Glutamatergic neuron (in vitro differentiated cells): ENCODE measurements around the gene PAQR4. TPM values are rescaled to one million over a fixed set of nuclear protein-coding genes. Genes with fewer than 3 reads are reported as not detected.

Experiments
- DNase-seq: peaks from one replicate; pipeline ENCODE4 v3.0.0; 2022
- H3K27ac Mint-ChIP-seq: one replicate; pipeline ENCODE4 v1.8.0; 2020; ENCODE audit warnings: mild to moderate bottlenecking, mixed read lengths, inconsistent platforms; ENCODE audit not compliant: unreplicated experiment
- H3K27me3 Mint-ChIP-seq: one replicate; pipeline ENCODE4 v1.8.0; 2020; ENCODE audit warnings: mild to moderate bottlenecking, moderate library complexity, mixed read lengths, inconsistent platforms; ENCODE audit not compliant: unreplicated experiment
- H3K36me3 Mint-ChIP-seq: one replicate; pipeline ENCODE4 v1.8.0; 2020; ENCODE audit warnings: mild to moderate bottlenecking, mixed read lengths, inconsistent platforms; ENCODE audit not compliant: unreplicated experiment
- H3K4me1 Mint-ChIP-seq: one replicate; pipeline ENCODE4 v1.8.0; 2020; ENCODE audit warnings: mild to moderate bottlenecking, low read depth, mixed read lengths, inconsistent platforms; ENCODE audit not compliant: unreplicated experiment
- H3K4me3 Mint-ChIP-seq: one replicate; pipeline ENCODE4 v1.8.0; 2020; ENCODE audit warnings: mild to moderate bottlenecking, mixed read lengths, inconsistent platforms; ENCODE audit not compliant: unreplicated experiment
- H3K9me3 Mint-ChIP-seq: one replicate; pipeline ENCODE4 v1.8.0; 2020; ENCODE audit warnings: mild to moderate bottlenecking, moderate library complexity, mixed read lengths, inconsistent platforms; ENCODE audit not compliant: unreplicated experiment
- CTCF ChIP-seq: fragments of 200-600 bp; sonication (generic); IDR thresholded peaks from one replicate; pipeline ENCODE4 v1.5.0; 2021; ENCODE audit not compliant: partially characterized antibody, unreplicated experiment
- total RNA-seq: library from RNA; stranded (reverse); fragmentation: NEBNext Ultra II Directional; extraction: Animal tissue kit (Norgen Biotek cat#: 25700); gene quantifications from one replicate; pipeline ENCODE4 v1.2.1, GENCODE V29; 2021; ENCODE audit not compliant: unreplicated experiment

Gene PAQR4
- total RNA-seq, 1 donor from 2014 or later, result 69.1 TPM

DNA sequence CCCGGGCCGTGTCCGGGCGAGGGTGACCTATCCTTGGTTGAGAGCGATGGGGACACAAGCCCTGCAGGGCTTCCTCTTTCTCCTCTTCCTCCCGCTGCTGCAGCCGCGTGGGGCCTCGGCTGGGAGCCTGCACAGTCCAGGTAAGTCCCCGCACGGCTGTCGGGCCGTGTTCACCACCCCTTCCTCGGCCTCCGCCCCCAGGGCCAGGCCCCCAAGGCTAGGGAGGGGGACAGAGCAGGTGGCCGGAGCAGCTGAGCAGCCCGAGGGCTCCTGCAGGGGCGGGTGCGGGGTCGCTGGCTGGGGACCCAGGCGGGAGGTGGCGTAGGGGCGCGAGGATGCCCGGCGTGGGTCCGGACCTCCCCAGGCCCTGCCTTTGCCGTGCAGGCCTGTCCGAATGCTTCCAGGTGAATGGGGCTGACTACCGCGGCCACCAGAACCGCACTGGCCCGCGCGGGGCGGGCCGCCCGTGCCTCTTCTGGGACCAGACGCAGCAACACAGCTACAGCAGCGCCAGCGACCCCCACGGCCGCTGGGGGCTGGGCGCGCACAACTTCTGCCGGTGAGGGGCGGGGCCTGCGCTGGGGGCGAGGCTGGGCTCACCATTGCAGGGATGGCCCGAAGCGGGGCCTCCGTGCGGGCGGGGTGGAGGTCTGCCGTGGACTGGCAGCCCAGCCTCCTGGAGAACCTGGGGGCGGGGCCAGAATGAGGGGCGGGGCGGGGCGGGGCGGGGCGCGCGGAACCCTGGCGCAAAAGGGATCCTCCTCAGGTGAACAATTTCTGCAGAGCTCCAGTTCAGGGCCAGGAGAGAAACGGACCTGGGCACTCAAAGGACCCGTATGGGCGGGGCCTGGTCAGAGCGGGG lies 4.4 kb upstream of the PAQR4 start:
- DNase-seq, result peak; percentile 93
- Mint-ChIP-seq H3K36me3 (no peaks in the 10 kb centered on the region), H3K4me3 (peak overlapping the region; percentile 64), H3K9me3 (peaks cover 7% of the 10 kb centered on the region), H3K4me1 (peaks cover 5% of the 10 kb centered on the region), H3K27me3 (peaks cover 13% of the 10 kb centered on the region), H3K27ac (no peak overlapping the region)
- no peak for TF ChIP-seq CTCF

GRCh38 chr16:2966043-2966807 lies 2.9 kb upstream of the PAQR4 start:
- Mint-ChIP-seq H3K27me3 (peaks cover 9% of the 10 kb centered on the region), H3K4me3 (no peak overlapping the region), H3K36me3 (no peaks in the 10 kb centered on the region), H3K9me3 (peaks cover 4% of the 10 kb centered on the region), H3K27ac (no peak overlapping the region), H3K4me1 (peaks cover 8% of the 10 kb centered on the region)
- TF ChIP-seq CTCF, result no peak
- no peak for DNase-seq

- H3K9me3 Mint-ChIP-seq, result peaks cover 4% of the 10 kb centered on the region
- H3K4me3 Mint-ChIP-seq, result no peak overlapping the region
- no peak for DNase-seq
- H3K36me3 Mint-ChIP-seq, result no peaks in the 10 kb centered on the region
- H3K4me1 Mint-ChIP-seq, result peaks cover 8% of the 10 kb centered on the region
- H3K27ac Mint-ChIP-seq, result no peak overlapping the region
- H3K27me3 Mint-ChIP-seq, result peaks cover 9% of the 10 kb centered on the region
- no peak for TF ChIP-seq CTCF
Measured at GRCh38 chr16:2966808-2967191, 2.3 kb upstream of the PAQR4 start.

GRCh38 chr16:2967211-2967631 lies 1.9 kb upstream of the PAQR4 start:
- peaks cover 9% of the 10 kb centered on the region for H3K27me3 Mint-ChIP-seq
- no peak for TF ChIP-seq CTCF
- no peak overlapping the region for H3K4me3 Mint-ChIP-seq
- DNase-seq, result no peak
- H3K9me3 Mint-ChIP-seq, result peaks cover 4% of the 10 kb centered on the region
- H3K36me3 Mint-ChIP-seq, result no peaks in the 10 kb centered on the region
- peaks cover 8% of the 10 kb centered on the region for H3K4me1 Mint-ChIP-seq
- no peak overlapping the region for H3K27ac Mint-ChIP-seq
